Measurements from ENCODE around the gene CPXM1.

The CPXM1 gene

GRCh38 chr20:2748551-2749342 is 51.7 kb downstream of the CPXM1 start:
- DNase-seq (ENCODE audit: low spot score), result peak; percentile 10

GRCh38 chr20:2747676-2748235 is 52.7 kb downstream of the CPXM1 start:
- peak; percentile 2 for DNase-seq (ENCODE audit: low spot score)

GRCh38 chr20:2746636-2747265 is 53.7 kb downstream of the CPXM1 start:
- DNase-seq (ENCODE audit: low spot score), result no peak

- no peak for DNase-seq (ENCODE audit: low spot score)
Observed at GRCh38 chr20:2745936-2746635, 54.3 kb downstream of the CPXM1 start.

GRCh38 chr20:2745060-2745910 is 55.1 kb downstream of the CPXM1 start:
- DNase-seq (ENCODE audit: low spot score), result no peak
